ENCODE measurements around the gene ADGRL1. TPM values are rescaled to one million over a fixed set of nuclear protein-coding genes. Genes with fewer than 3 reads are reported as not detected.

The ADGRL1 gene
- total RNA-seq, 4 donors from 2014 or later: 0.76 to 3.5 (median 1.2) TPM

- intact Hi-C loops (cut with DNase I; ENCODE audit: low total_unique reads) (loop anchor here (5.0 kb wide), 3 partner anchors 133 to 267 kb away; partner anchors contain the start of gene RFX1), in situ Hi-C loops (cut with MboI; ENCODE audit: low sequenced_read_pairs in 4 of 4) (loop anchor here in 1 of 4 donors (5.0 kb wide), 1 partner anchor 68 kb away; the partner anchor contains the start of gene MISP3)
- peak; percentile 55 to 91 for DNase-seq
Observed at GRCh38 chr19:14139944-14140343, 66.0 kb downstream of the ADGRL1 start.

DNA sequence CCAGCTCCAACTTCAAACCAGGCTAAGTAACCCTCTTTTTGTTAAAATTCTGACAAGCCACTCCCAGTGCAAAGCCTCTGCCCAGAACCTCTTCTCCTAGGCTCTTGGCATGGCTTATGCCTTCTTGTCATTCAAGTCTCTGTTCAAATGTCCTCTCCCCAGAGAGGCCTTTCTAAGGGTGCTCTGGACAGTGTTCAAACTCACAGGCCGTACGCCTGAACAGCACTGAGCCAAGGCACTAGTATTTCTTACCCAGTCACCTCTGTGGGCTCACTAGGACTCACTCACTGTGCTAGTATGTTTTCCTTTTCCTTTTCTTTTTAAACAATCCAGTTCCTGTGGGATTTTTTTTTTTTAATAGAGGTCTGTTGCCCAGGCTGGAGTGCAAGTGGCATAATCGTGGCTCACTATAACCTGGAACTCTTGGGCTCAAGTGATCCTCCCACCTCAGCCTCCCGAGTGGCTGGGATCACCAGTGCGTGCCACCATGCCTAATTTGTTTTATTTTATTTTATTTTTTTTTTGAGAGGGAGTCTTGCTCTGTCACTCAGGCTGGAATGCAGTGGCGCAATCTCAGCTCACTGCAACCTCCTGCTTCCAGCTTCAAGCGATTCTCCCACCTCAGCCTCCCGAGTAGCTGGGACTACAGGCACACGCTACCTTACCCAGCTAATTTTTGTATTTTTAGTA lies 67.2 kb downstream of the ADGRL1 start:
- peak in 1 of 2 donors; percentile 30 for DNase-seq
- no peak for TF ChIP-seq POLR2A (IDR thresholded peaks at IDR 0.05)
- TF ChIP-seq, protein P1, sequence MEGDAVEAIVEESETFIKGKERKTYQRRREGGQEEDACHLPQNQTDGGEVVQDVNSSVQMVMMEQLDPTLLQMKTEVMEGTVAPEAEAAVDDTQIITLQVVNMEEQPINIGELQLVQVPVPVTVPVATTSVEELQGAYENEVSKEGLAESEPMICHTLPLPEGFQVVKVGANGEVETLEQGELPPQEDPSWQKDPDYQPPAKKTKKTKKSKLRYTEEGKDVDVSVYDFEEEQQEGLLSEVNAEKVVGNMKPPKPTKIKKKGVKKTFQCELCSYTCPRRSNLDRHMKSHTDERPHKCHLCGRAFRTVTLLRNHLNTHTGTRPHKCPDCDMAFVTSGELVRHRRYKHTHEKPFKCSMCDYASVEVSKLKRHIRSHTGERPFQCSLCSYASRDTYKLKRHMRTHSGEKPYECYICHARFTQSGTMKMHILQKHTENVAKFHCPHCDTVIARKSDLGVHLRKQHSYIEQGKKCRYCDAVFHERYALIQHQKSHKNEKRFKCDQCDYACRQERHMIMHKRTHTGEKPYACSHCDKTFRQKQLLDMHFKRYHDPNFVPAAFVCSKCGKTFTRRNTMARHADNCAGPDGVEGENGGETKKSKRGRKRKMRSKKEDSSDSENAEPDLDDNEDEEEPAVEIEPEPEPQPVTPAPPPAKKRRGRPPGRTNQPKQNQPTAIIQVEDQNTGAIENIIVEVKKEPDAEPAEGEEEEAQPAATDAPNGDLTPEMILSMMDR (IDR thresholded peaks at IDR 0.05 in 4 of 5, conservative IDR thresholded peaks at IDR 0.05 in 1 of 5): no peak
- Histone ChIP-seq H3K36me3 (no peaks in the 10 kb centered on the region), H3K4me1 (peaks cover 24 to 32% of the 10 kb centered on the region in 2 donors), H3K4me3 (no peak overlapping the region), H3K27me3 (no peaks in the 10 kb centered on the region), H3K9me3 (no peaks in the 10 kb centered on the region), H3K27ac (peak overlapping the region; percentile 91 to 99 (median 98))
- intact Hi-C loops (cut with DNase I; ENCODE audit: low total_unique reads) (loop anchor here (5.0 kb wide), 3 partner anchors 131 to 269 kb away; partner anchors contain the start of gene RFX1), in situ Hi-C loops (cut with MboI; ENCODE audit: low sequenced_read_pairs in 4 of 4) (no loop called here)
- no peak for ATAC-seq

More at GRCh38 chr19:14139944-14140343, 66.0 kb downstream of the ADGRL1 start:
- H3K27ac ChIP-seq: peak overlapping the region; percentile 91 to 99 (median 98)
- H3K36me3 ChIP-seq: no peaks in the 10 kb centered on the region
- H3K27me3 ChIP-seq: no peaks in the 10 kb centered on the region
- H3K4me1 ChIP-seq: peaks cover 24 to 32% of the 10 kb centered on the region in 2 donors
- H3K9me3 ChIP-seq: no peaks in the 10 kb centered on the region
- no peak overlapping the region for H3K4me3 ChIP-seq
- TF ChIP-seq POLR2A (IDR thresholded peaks at IDR 0.05): no peak
- TF ChIP-seq, protein P1 (IDR thresholded peaks at IDR 0.05 in 4 of 5, conservative IDR thresholded peaks at IDR 0.05 in 1 of 5): no peak
- ATAC-seq: peak; percentile 31 to 66

DNA sequence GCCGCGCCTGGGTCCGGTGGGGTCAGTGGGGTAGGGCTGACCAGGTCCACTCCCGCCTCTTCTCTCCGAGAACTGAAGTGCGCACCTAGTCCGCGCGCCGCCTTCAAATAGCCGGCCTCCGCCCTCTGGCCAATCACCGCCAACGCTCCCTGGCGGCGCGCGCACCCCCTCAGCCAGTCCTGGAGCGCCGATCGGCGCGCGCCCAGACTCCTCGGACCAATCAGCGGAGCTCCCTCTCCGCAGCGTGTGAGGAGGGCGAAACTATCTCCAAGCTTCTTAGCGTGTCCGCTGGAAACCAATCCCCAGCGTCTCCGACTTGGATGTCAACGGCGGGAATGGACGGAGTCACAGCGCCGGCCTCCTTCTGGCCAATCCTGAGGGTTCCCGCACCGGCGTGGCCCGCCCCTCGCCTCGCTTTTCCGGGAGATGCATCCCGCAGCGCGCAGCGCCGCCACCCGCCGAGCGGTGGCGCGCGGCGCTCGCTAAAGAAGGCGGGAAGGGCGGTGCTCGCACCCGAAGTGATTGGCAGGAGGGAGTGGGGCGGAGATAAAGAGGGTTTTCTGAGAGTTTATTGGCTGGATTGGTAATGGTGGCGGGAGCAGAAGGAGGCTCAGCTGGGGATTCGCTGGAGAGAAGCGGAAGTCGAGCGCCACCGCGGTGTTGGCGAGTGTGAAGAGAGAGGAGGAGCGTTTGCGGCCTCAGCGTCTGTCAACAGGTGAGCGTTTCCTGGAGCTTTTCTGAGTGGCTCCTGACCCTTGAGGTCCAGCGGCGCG lies 69.3 kb downstream of the ADGRL1 start, which contains the start of gene ASF1B:
Gene ASF1B, minus strand, starts transcription at position 81 of the 773 bp plus-strand sequence. CDS start 133 bp downstream, outside the sequence.
- Histone ChIP-seq H3K4me1 (peaks cover 24 to 32% of the 10 kb centered on the region in 2 donors), H3K27ac (peak within 1 kb of the TSS; percentile 91 to 99 (median 98)), H3K4me3 (peak within 1 kb of the TSS; percentile 65 to 81 (median 76)), H3K36me3 (no peaks in the 10 kb centered on the region), H3K27me3 (no peaks in the 10 kb centered on the region), H3K9me3 (no peaks in the 10 kb centered on the region)
- intact Hi-C loops (cut with DNase I; ENCODE audit: low total_unique reads): loop anchor here (1.0 to 5.0 kb wide), 9 partner anchors 18 to 271 kb away; partner anchors contain the start of genes ADGRE5, DCAF15 and RFX1
- DNase-seq: peak; percentile 99 to 100
- TF ChIP-seq POLR2A (IDR thresholded peaks at IDR 0.05): peak; percentile 81 to 87
- TF ChIP-seq, protein P1 (IDR thresholded peaks at IDR 0.05 in 4 of 5, conservative IDR thresholded peaks at IDR 0.05 in 1 of 5): peak; percentile 86 to 92 (median 87)
- ATAC-seq: peak; percentile 86 to 94
- in situ Hi-C loops (cut with MboI; ENCODE audit: low sequenced_read_pairs in 4 of 4): no loop called here

DNA sequence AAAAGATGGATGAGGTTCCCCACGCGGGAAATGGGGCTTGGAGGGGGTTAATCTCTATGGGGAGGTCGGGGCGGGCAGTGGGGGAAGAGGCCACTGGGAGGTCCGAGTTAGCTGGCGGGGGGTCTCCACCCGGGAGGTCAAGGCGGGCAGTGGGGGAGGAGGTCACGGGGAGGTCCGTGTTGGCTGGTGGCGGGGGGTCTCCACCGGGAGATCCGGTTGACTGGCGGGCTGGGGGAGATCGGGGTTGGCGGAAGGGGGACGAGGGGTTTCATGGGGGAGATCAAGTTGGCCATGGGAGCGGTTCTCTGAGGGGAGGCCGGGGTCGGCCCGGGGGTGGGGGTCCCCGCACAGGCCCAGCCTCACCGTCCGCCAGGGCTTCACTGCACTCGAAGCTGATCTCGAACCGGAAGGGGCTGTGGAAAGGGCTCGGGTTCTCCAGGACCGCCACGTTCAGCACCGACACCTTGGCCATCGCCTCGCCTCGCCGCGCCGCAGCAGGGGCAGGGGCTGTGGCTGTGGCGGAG lies 69.9 kb downstream of the ADGRL1 start:
- H3K27ac ChIP-seq: peak overlapping the region; percentile 70 to 78 (median 78)
- H3K27me3 ChIP-seq: no peaks in the 10 kb centered on the region
- no peak for ATAC-seq
- peaks cover 24 to 32% of the 10 kb centered on the region in 2 donors for H3K4me1 ChIP-seq
- no peaks in the 10 kb centered on the region for H3K9me3 ChIP-seq
- in situ Hi-C loops (cut with MboI; ENCODE audit: low sequenced_read_pairs in 4 of 4): no loop called here
- intact Hi-C loops (cut with DNase I; ENCODE audit: low total_unique reads): loop anchor here (1.0 to 5.0 kb wide), 8 partner anchors 18 to 271 kb away; partner anchors contain the start of genes ADGRE5, DCAF15 and RFX1
- DNase-seq: no peak
- TF ChIP-seq POLR2A (IDR thresholded peaks at IDR 0.05): no peak
- TF ChIP-seq, protein P1 (IDR thresholded peaks at IDR 0.05 in 4 of 5, conservative IDR thresholded peaks at IDR 0.05 in 1 of 5): no peak
- H3K4me3 ChIP-seq: peak overlapping the region; percentile 52 to 70 (median 64)
- no peaks in the 10 kb centered on the region for H3K36me3 ChIP-seq
